ENCODE results near the gene LRP1B.
"Not testable (repeated sequence)": the region's sequence is repeated elsewhere in the genome, so short reads cannot be mapped to it uniquely, and the experiment has no call there.

The LRP1B gene

DNA sequence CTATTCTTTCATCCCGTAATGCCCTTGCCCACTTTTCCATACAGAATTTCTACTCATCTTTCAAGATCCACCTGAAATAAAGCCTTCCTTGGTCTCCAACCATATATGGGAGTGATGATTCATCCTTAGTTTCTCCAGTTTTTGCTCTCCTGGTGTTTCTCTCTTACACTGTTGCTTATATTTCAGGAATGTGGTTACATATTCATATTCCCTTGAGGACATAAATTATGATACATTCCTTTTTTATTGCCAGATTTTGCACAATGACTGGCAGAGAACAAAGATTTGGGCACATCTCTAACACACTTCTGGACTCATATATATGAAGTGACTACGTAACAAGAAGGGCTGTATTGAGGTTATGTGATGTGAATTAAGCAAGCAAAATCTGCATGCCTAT lies 1777.3 kb downstream of the LRP1B start:
- no peak for DNase-seq (ENCODE audit: low read depth)
- TF ChIP-seq, protein P1, sequence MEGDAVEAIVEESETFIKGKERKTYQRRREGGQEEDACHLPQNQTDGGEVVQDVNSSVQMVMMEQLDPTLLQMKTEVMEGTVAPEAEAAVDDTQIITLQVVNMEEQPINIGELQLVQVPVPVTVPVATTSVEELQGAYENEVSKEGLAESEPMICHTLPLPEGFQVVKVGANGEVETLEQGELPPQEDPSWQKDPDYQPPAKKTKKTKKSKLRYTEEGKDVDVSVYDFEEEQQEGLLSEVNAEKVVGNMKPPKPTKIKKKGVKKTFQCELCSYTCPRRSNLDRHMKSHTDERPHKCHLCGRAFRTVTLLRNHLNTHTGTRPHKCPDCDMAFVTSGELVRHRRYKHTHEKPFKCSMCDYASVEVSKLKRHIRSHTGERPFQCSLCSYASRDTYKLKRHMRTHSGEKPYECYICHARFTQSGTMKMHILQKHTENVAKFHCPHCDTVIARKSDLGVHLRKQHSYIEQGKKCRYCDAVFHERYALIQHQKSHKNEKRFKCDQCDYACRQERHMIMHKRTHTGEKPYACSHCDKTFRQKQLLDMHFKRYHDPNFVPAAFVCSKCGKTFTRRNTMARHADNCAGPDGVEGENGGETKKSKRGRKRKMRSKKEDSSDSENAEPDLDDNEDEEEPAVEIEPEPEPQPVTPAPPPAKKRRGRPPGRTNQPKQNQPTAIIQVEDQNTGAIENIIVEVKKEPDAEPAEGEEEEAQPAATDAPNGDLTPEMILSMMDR (IDR thresholded peaks at IDR 0.05; ENCODE audit: control insufficient read depth, extremely low read depth, insufficient read depth) = no peak

DNA sequence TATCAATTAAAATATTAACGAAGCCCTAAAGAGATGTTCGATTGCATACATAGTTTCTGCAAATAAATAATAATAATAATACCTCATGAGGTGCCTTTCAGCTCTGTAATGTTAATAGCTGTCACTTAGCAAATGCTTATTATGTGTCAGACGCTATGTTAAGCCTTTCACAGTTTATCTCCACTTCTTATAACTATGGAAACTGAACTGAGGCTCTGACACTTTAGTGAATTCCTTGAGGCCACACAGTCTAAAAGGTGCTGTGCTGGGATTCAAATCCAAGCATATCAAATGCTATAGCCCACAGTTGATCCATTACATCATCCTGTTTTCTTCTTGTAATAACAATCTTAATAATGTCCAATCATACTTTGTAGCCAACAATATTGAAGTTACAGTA lies 1779.1 kb downstream of the LRP1B start:
- DNase-seq (ENCODE audit: low read depth) = no peak
- no peak overlapping the region for H3K4me3 ChIP-seq (ENCODE audit: low read depth, low read length)
- TF ChIP-seq, protein P1 (IDR thresholded peaks at IDR 0.05; ENCODE audit: control insufficient read depth, extremely low read depth, insufficient read depth) = no peak

More for the DNA sequence above, 1777.3 kb downstream of the LRP1B start:
- H3K4me3 ChIP-seq (ENCODE audit: low read depth, low read length) = no peak overlapping the region

DNA sequence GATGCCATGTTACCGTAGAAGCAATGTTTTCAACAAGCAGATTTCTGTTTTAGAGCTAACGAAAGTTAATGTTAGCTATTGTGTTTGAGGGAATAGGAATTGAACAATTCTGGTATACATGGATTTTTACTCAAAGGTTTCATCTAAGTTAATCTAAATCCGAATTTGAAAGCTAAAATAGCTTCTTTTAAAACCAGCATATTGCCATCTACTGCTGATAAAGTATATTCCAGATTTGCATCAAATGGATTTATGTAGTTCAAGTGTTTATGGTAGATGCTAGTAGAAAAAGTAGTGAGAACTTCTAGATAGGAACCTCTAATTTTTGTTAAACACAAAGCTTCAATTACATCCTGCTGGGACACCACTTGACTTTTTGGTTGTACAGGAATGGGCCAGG lies 1781.1 kb downstream of the LRP1B start:
- no peak overlapping the region for H3K4me3 ChIP-seq (ENCODE audit: low read depth, low read length)
- TF ChIP-seq, protein P1 (IDR thresholded peaks at IDR 0.05; ENCODE audit: control insufficient read depth, extremely low read depth, insufficient read depth) = 0 out of 2 replicates have a peak, but pooled peaks have one; percentile 26
- DNase-seq (ENCODE audit: low read depth) = no peak

DNA sequence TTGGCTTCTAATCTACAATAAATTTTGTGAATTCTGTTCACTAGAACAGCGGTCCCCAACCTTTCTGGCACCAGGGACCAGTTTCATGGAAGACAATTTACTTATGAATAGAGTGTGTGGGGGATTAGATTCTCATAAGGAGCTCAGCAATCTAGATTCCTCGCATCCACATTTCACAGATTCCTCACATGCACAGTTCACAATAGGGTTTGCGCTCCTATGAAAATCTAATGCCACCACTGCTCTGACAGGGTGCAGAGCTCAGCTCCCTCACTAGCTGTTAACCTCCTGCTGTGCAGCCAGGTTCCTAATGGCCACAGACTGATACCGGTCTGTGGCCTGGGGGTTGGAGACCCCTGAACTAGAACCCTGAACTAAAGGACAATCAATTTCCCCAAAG lies 1782.0 kb downstream of the LRP1B start:
- no peak for DNase-seq (ENCODE audit: low read depth)
- no peak overlapping the region for H3K4me3 ChIP-seq (ENCODE audit: low read depth, low read length)
- TF ChIP-seq, protein P1 (IDR thresholded peaks at IDR 0.05; ENCODE audit: control insufficient read depth, extremely low read depth, insufficient read depth) = no peak

DNA sequence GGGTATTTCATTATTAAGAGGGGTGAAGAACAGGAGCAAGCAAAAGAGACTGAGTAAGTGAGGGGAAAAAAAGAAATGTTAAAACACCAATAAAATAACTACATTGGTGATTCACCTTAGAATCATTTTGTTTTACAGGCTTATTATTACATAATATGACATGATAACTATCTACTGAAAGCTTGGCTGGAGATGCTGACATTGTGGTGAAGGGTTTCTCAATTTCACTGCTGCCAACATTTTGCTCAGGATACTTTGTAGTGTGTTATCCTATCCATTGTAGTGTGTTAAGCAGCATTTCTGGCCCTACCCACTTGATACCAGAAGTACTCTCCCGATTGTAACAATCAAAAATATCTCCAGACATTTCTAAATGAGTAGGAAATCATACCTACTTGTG lies 1786.0 kb downstream of the LRP1B start:
- DNase-seq (ENCODE audit: low read depth) = no peak
- TF ChIP-seq, protein P1 (IDR thresholded peaks at IDR 0.05; ENCODE audit: control insufficient read depth, extremely low read depth, insufficient read depth) = no peak
- no peak overlapping the region for H3K4me3 ChIP-seq (ENCODE audit: low read depth, low read length)

DNA sequence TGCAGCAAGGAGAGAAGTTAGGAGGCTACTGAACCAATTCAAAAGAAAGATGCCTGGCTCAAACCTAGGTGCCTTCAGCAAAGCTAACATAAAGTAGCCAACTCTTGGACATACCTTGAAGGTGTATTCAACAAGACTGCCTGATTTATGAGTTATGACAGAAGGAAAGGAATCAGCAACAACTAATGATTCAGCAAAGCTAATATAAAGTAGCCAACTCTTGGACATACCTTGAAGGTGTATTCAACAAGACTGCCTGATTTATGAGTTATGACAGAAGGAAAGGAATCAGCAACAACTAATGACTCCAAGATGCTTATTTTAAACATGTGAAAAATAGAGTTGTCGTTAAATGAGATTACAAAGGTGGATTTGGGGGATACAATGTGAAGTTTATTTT lies 1786.5 kb downstream of the LRP1B start:
- not testable (repeated sequence) for H3K4me3 ChIP-seq (ENCODE audit: low read depth, low read length); DNase-seq (ENCODE audit: low read depth)

DNA sequence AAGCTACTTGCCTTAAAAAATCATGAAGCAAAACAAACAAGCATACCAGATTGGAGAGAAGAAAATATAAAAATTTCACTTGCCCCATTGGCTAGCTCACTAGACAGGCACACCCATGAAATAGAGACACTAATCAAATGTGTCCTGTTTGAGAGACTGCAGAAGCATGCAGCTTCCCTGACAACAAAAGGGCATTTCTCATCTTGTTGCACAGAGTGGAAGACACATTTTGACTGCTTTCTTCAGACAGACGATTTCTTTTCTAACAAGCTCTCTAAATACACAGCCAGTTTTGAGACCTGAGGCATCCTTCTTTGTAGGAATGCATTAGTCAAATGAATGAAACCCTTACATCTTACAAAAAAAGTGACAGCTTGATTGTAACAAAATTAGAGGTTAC lies 1792.0 kb downstream of the LRP1B start:
- DNase-seq (ENCODE audit: low read depth) = no peak
- no peak overlapping the region for H3K4me3 ChIP-seq (ENCODE audit: low read depth, low read length)
- TF ChIP-seq, protein P1 (IDR thresholded peaks at IDR 0.05; ENCODE audit: control insufficient read depth, extremely low read depth, insufficient read depth) = no peak

Measured in LNCaP clone FGC (cell line).